Mucosa of stomach (tissue), 1 donor: ENCODE results near the gene CH25H.
A peak's percentile ranks its signal among the peaks of the same experiment; 100 is the strongest.
"Not testable (repeated sequence)": the region's sequence is repeated elsewhere in the genome, so short reads cannot be mapped to it uniquely, and the experiment has no call there.

Experiments used
- H3K27me3 ChIP-seq: one replicate; pipeline ENCODE4 v1.7.0; 2013; ENCODE audit warnings: mild to moderate bottlenecking, low read length; ENCODE audit not compliant: control insufficient read depth, insufficient read depth
- H3K36me3 ChIP-seq: one replicate; pipeline ENCODE4 v1.7.0; 2013; ENCODE audit warnings: low read length; ENCODE audit not compliant: control insufficient read depth, insufficient read depth
- H3K4me1 ChIP-seq: one replicate; pipeline ENCODE4 v1.7.0; 2013; ENCODE audit warnings: mild to moderate bottlenecking, low read length; ENCODE audit not compliant: control insufficient read depth, insufficient read depth
- H3K4me3 ChIP-seq: one replicate; pipeline ENCODE4 v1.7.0; 2013; ENCODE audit warnings: low read length
- H3K9ac ChIP-seq: one replicate; pipeline ENCODE4 v1.7.0; 2013; ENCODE audit warnings: mild to moderate bottlenecking, low read length, moderate library complexity
- H3K9me3 ChIP-seq: one replicate; pipeline ENCODE4 v1.7.0; 2013; ENCODE audit warnings: mild to moderate bottlenecking, low read length, moderate library complexity; ENCODE audit not compliant: control insufficient read depth
- donor health status: Pancreatic carcinoma.

Gene CH25H

DNA sequence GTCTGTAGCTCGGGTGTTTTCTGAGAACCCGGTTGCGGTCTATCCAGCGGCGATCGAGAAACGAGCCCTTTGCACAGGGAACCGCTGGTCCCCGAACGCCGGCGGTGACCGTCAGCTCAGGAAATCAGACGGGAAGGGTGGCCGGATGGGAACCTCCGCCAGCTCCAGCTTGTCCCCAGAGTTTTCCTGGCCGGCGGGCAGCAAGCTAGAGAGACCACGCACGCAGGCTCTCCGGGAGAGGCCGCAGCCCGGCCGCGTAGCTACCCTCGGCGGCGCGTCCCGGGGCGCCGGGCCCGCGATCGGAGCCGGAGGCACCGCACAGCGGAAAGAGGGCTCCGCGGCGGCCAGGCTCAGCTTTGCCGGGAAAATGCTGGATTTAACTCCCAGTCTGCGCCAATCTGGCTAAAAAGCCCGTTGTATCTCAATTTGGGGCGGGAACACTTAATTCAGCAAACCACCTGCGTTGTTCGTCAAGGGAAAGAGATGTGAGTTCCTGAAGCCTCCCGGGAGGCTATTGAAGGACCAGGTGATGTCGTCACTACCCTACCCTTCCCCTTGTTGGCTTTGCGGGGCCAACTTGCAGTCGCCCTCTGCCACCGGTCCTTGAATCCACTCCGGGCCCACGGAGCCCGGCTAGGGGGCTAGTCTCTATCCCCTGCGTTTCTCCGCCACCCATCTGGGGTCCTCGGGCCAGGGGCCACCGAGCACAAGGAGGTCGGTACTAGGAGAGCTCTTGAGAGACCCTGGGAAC lies 859 bp upstream of the CH25H start:
- H3K4me3 ChIP-seq, result peak overlapping the region; percentile 18
- no peaks in the 10 kb centered on the region for H3K9me3 ChIP-seq
- H3K36me3 ChIP-seq, result no peaks in the 10 kb centered on the region
- H3K27me3 ChIP-seq, result peaks cover 77% of the 10 kb centered on the region
- H3K9ac ChIP-seq, result peak overlapping the region; percentile 6
- peaks cover 21% of the 10 kb centered on the region for H3K4me1 ChIP-seq

DNA sequence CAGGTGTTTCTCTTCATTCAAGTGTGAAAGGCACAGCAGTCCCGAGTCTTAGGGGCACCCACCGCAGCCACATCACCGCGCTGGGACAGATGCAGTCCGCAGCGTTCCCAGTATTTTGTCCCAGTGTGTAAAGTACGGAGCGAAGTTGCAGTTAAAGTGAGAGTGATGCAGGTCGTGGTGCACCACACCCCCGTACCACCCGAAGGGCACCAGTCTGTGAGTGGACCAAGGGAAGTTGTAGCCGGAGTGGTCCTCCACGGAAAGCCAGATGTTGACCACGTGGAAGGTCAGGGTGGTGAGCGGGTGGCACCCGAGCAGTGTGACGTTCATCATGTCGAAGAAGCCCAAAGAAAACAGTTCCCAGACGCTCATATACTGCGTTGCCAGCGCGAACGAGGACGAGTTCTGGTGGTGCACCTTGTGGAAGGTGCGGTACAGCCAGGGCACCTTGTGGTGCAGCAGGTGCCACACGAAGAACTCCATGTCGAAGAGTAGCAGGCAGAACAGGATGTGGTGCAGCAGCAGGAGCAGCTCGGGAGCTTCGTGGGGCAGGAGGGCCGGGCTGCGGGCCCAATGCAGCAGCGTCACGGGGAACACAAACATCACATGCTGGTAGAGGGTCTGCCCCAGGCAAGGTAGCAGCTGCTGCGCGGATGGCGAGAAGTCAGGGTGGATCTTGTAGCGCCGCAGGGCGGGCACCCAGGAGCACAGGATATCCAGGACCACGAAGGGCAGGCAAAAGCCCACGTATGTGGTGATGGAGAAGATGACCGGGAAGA lies 526 bp downstream of the CH25H start:
- peak overlapping the region; percentile 18 for H3K4me3 ChIP-seq
- H3K36me3 ChIP-seq, result no peaks in the 10 kb centered on the region
- H3K9ac ChIP-seq, result peak overlapping the region; percentile 6
- H3K9me3 ChIP-seq, result no peaks in the 10 kb centered on the region
- peaks cover 90% of the 10 kb centered on the region for H3K27me3 ChIP-seq
- peaks cover 21% of the 10 kb centered on the region for H3K4me1 ChIP-seq

DNA sequence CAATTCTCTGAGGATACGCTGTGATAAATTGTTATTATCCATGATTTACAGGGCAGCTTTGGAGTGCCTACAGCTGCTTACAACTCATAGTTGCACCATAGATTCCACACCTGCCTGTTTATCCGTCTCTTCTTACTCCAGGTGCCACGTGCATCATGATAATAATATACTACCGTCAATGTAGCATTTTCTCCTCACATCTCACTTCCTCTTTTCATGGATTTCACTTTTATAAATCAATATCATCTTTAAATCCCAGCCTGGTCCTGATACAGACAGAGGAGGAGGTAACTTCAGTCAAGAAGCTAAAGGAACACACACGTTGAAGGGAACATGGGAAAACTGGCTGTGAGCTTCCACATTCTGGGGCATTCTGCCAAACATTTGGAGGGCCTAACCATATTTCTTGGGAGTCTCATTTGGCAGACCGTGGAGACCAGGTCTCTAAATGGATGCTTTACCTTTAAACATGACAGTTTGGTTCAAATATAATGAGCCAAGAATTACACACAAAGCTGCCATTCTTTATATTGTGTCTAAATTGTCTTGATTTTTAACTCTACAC lies 2.4 kb downstream of the CH25H start:
- H3K36me3 ChIP-seq, result no peaks in the 10 kb centered on the region
- H3K4me3 ChIP-seq, result no peak overlapping the region
- peaks cover 21% of the 10 kb centered on the region for H3K4me1 ChIP-seq
- no peak overlapping the region for H3K9ac ChIP-seq
- H3K27me3 ChIP-seq, result peaks cover 89% of the 10 kb centered on the region
- H3K9me3 ChIP-seq, result no peaks in the 10 kb centered on the region

DNA sequence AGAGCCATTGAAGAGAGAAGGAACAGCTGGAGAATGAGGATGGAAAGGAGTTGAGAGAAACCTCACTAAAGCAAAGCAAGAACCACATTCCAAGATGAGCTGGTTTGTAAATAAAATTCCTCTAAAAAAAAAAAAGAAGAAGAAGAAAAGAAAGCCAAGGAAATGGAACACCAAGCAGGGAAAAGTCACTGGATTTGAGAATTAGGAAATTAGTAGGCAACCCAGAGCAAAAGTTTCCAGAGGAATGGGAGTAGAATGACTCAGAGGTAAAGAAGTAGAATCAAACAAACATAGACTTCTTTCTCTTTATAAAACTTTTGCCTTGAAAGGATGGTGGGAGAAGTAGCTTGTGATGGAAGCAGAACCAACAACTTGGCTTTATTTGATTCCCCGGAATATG lies 3.9 kb downstream of the CH25H start:
- Histone ChIP-seq H3K9me3 (no peaks in the 10 kb centered on the region), H3K9ac (no peak overlapping the region), H3K36me3 (no peaks in the 10 kb centered on the region), H3K4me1 (peaks cover 17% of the 10 kb centered on the region), H3K27me3 (peaks cover 86% of the 10 kb centered on the region), H3K4me3 (no peak overlapping the region)

DNA sequence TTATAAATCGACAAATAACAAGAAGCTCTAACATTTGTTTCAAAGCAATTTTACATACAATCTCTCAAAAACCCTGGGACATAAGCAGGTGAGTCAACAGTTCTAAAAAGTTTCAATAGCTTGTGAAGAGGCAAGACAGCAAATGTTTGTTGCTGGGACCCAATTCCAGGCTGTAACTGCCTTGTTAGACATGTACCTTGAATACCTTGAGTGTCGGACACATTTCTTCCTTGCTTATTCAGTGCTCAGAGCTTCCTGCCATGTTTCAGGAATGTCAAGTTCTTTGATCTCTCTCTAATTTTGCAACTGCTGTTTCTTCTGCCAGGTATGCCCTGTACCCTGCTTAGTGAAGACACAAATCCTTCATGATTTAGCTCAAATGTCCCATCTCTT lies 5.1 kb downstream of the CH25H start:
- no peaks in the 10 kb centered on the region for H3K36me3 ChIP-seq
- H3K4me1 ChIP-seq, result peaks cover 7% of the 10 kb centered on the region
- no peak overlapping the region for H3K4me3 ChIP-seq
- H3K9me3 ChIP-seq, result no peaks in the 10 kb centered on the region
- peaks cover 83% of the 10 kb centered on the region for H3K27me3 ChIP-seq
- no peak overlapping the region for H3K9ac ChIP-seq

DNA sequence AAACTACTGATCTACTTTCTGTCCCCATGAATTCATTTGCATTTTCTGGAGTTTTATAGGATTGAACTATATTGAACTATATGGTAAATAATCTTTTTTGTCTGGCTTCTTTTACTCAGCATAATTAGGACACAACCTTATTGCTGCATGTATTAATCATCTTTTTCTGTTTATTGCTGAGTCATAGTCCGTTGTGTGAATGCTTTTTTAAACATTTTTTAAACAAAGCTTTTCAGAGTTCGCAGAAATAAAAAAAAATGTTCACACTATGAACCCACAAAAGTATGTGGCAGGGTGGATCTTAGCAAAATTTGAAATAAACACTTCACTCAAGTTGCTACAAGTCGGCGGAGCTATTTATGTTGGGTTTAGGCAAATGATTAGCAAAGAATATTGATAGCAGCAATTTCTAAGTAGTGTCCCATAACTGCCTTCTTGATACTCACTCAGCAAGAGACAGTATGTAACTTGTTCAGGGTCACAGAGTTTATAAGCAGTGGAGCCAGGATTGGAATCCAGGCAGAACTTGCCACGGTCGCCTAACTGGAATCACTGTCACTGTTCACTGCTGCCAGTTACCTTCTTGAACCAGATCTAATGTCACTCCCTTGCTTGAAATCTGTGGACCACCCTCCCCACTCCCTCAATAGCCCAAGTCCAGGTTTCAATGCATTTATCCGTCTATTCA lies 5.6 kb downstream of the CH25H start:
- Histone ChIP-seq H3K27me3 (peaks cover 77% of the 10 kb centered on the region), H3K36me3 (no peaks in the 10 kb centered on the region), H3K9me3 (no peaks in the 10 kb centered on the region), H3K4me3 (no peak overlapping the region), H3K4me1 (peaks cover 2% of the 10 kb centered on the region), H3K9ac (no peak overlapping the region)

GRCh38 chr10:89197473-89197872 lies 9.6 kb downstream of the CH25H start:
- H3K4me3 ChIP-seq, result no peak overlapping the region
- H3K9ac ChIP-seq, result no peak overlapping the region
- H3K27me3 ChIP-seq, result peaks cover 45% of the 10 kb centered on the region
- H3K4me1 ChIP-seq, result no peaks in the 10 kb centered on the region
- H3K36me3 ChIP-seq, result no peaks in the 10 kb centered on the region
- no peaks in the 10 kb centered on the region for H3K9me3 ChIP-seq

DNA sequence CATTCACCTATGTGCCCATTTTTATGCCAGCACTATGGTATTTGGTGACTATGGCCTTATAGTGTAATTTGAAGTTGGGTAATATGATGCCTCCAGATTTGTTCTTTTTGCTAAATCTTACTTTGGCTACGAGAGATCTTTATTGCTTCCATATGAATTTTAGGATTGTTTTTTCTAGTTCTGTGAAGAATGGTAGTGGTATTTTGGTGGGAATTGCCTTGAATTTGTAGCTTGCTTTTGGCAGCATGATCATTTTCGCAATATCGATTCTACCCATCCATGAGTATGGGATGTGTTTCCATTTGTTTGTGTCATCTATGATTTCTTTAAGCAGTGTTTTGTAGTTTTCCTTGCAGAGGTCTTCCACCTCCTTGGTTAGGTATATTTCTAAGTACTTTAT lies 15.8 kb downstream of the CH25H start:
- not testable (repeated sequence) for H3K4me1 ChIP-seq, H3K9ac ChIP-seq

GRCh38 chr10:89189211-89189734 lies 17.8 kb downstream of the CH25H start:
- Histone ChIP-seq H3K4me1 (peaks cover 9% of the 10 kb centered on the region), H3K9me3 (no peaks in the 10 kb centered on the region), H3K36me3 (no peaks in the 10 kb centered on the region), H3K27me3 (peaks cover 38% of the 10 kb centered on the region), H3K4me3 (no peak overlapping the region), H3K9ac (no peak overlapping the region)

More for the DNA sequence above, 15.8 kb downstream of the CH25H start:
- H3K9me3 ChIP-seq, H3K4me3 ChIP-seq, H3K36me3 ChIP-seq: not testable (repeated sequence)
- H3K27me3 ChIP-seq, result peaks cover 34% of the 10 kb centered on the region

GRCh38 chr10:89185658-89186057 lies 21.5 kb downstream of the CH25H start:
- H3K36me3 ChIP-seq, result no peaks in the 10 kb centered on the region
- no peak overlapping the region for H3K9ac ChIP-seq
- H3K27me3 ChIP-seq, result peaks cover 44% of the 10 kb centered on the region
- peaks cover 9% of the 10 kb centered on the region for H3K4me1 ChIP-seq
- no peak overlapping the region for H3K4me3 ChIP-seq
- H3K9me3 ChIP-seq, result no peaks in the 10 kb centered on the region

DNA sequence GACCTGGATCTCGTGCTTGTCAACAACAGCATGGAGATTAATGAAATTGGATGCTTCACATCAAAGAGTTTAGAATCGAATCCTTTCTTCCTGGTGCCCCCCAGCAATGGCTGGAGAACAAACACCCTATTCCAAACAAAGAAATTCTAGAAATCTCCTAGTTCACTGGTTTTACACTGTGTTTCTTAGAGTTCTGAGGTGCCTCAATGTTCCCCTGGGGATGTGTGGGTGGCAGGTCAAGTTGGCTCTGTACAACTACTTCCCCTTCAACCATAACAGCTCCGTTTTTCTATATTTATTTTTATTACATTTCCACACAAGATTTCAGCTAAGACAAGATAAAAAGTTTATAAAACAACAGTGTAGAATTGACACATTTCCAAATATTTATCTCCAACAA lies 22.5 kb downstream of the CH25H start:
- Histone ChIP-seq H3K27me3 (peaks cover 52% of the 10 kb centered on the region), H3K9ac (no peak overlapping the region), H3K4me3 (no peak overlapping the region), H3K4me1 (peaks cover 9% of the 10 kb centered on the region), H3K9me3 (no peaks in the 10 kb centered on the region), H3K36me3 (no peaks in the 10 kb centered on the region)
